K562 (cell line): Measurements from ENCODE around the gene LINGO3.

Experiments
- CCAR2 ChIP-seq: fragments of 200-400 bp; formaldehyde crosslinking; IDR thresholded peaks from 2 replicates; pipeline ENCODE4 v1.6.1; 2017; ENCODE audit warnings: mild to moderate bottlenecking, low read depth, low read length
- KLF6 ChIP-seq: fragments of 250-450 bp; sonication (Bioruptor Pico); IDR thresholded peaks from 2 replicates; pipeline ENCODE4 v1.4.0; 2020; ENCODE audit warnings: mild to moderate bottlenecking, moderate library complexity, borderline replicate concordance
- PKNOX1 ChIP-seq: fragments of 450-650 bp; IDR thresholded peaks from 2 replicates; pipeline ENCODE4 v1.6.1; 2016

- no peak for TF ChIP-seq CCAR2
- TF ChIP-seq PKNOX1: no peak
- no peak for TF ChIP-seq KLF6 (CRISPR knock-in tag)
Measured at GRCh38 chr19:2345076-2345475, 37.1 kb upstream of the LINGO3 start.
